Activated effector memory CD4-positive, alpha-beta T cell treated with Interleukin-2 at 50 U/mL for 16 hours (primary cell): ENCODE measurements around the gene LRRC17.
"Not testable (repeated sequence)": the region's sequence is repeated elsewhere in the genome, so short reads cannot be mapped to it uniquely, and the experiment has no call there.

ENCODE experiments used
- DNase-seq: peaks from one replicate; pipeline ENCODE4 v3.0.0-alpha.2; 2020

LRRC17 gene

GRCh38 chr7:102943423-102944169 is 30.8 kb downstream of the LRRC17 start:
- DNase-seq = no peak

- DNase-seq = no peak
Measured at GRCh38 chr7:102944241-102944640, 31.4 kb downstream of the LRRC17 start.

GRCh38 chr7:102951839-102952238 is 39.0 kb downstream of the LRRC17 start:
- no peak for DNase-seq

GRCh38 chr7:102953406-102953805 is 40.6 kb downstream of the LRRC17 start:
- no peak for DNase-seq

GRCh38 chr7:102954359-102954758 is 41.6 kb downstream of the LRRC17 start:
- not testable (repeated sequence) for DNase-seq

- DNase-seq = not testable (repeated sequence)
Measured at GRCh38 chr7:102958004-102958403, 45.2 kb downstream of the LRRC17 start.

GRCh38 chr7:102961993-102962392 is 49.2 kb downstream of the LRRC17 start:
- DNase-seq = not testable (repeated sequence)

- DNase-seq = no peak
Measured at GRCh38 chr7:102966465-102966864, 53.7 kb downstream of the LRRC17 start.

GRCh38 chr7:102967798-102968197 is 55.0 kb downstream of the LRRC17 start:
- DNase-seq = no peak

GRCh38 chr7:102973096-102973802 is 60.4 kb downstream of the LRRC17 start:
- no peak for DNase-seq

GRCh38 chr7:102974366-102975236 is 61.8 kb downstream of the LRRC17 start:
- DNase-seq = no peak

GRCh38 chr7:102975854-102976253 is 63.1 kb downstream of the LRRC17 start:
- no peak for DNase-seq

- DNase-seq = no peak
Measured at GRCh38 chr7:102976493-102976892, 63.7 kb downstream of the LRRC17 start.

- DNase-seq = not testable (repeated sequence)
Measured at GRCh38 chr7:102977586-102977985, 64.8 kb downstream of the LRRC17 start.

GRCh38 chr7:102978284-102978683 is 65.5 kb downstream of the LRRC17 start:
- no peak for DNase-seq

- no peak for DNase-seq
Measured at GRCh38 chr7:102979670-102980069, 66.9 kb downstream of the LRRC17 start.

- no peak for DNase-seq
Measured at GRCh38 chr7:102981451-102981850, 68.7 kb downstream of the LRRC17 start.

- no peak for DNase-seq
Measured at GRCh38 chr7:102982235-102982634, 69.4 kb downstream of the LRRC17 start.

- DNase-seq = no peak
Measured at GRCh38 chr7:102983602-102984001, 70.8 kb downstream of the LRRC17 start.

GRCh38 chr7:102985176-102985783 is 72.5 kb downstream of the LRRC17 start:
- DNase-seq = no peak

- no peak for DNase-seq
Measured at GRCh38 chr7:102988088-102988487, 75.3 kb downstream of the LRRC17 start.

- no peak for DNase-seq
Measured at GRCh38 chr7:102988631-102989560, 76.1 kb downstream of the LRRC17 start.
